ENCODE measurements around the gene THADA.
"Not testable (repeated sequence)": the region's sequence is repeated elsewhere in the genome, so short reads cannot be mapped to it uniquely, and the experiment has no call there.

Gene THADA

GRCh38 chr2:43209204-43209717 lies 386.6 kb downstream of the THADA start:
- DNase-seq (ENCODE audit: low spot score), result no peak

- DNase-seq (ENCODE audit: low spot score), result no peak
Measured at GRCh38 chr2:43207553-43208300, 388.1 kb downstream of the THADA start.

- no peak for DNase-seq (ENCODE audit: low spot score)
Measured at GRCh38 chr2:43206602-43207001, 389.2 kb downstream of the THADA start.

GRCh38 chr2:43203373-43203772 lies 392.5 kb downstream of the THADA start:
- DNase-seq (ENCODE audit: low spot score), result no peak

GRCh38 chr2:43202289-43202688 lies 393.5 kb downstream of the THADA start:
- no peak for DNase-seq (ENCODE audit: low spot score)

- DNase-seq (ENCODE audit: low spot score), result no peak
Measured at GRCh38 chr2:43201497-43201896, 394.3 kb downstream of the THADA start.

- no peak for DNase-seq (ENCODE audit: low spot score)
Measured at GRCh38 chr2:43201016-43201415, 394.8 kb downstream of the THADA start.

- no peak for DNase-seq (ENCODE audit: low spot score)
Measured at GRCh38 chr2:43199492-43200488, 396.0 kb downstream of the THADA start.

GRCh38 chr2:43198263-43198662 lies 397.6 kb downstream of the THADA start:
- DNase-seq (ENCODE audit: low spot score), result no peak

- DNase-seq (ENCODE audit: low spot score), result no peak
Measured at GRCh38 chr2:43197588-43197896, 398.3 kb downstream of the THADA start.

GRCh38 chr2:43196768-43197587 lies 398.9 kb downstream of the THADA start:
- no peak for DNase-seq (ENCODE audit: low spot score)

- peak; percentile 73 for DNase-seq (ENCODE audit: low spot score)
Measured at GRCh38 chr2:43194121-43194869, 401.5 kb downstream of the THADA start.

GRCh38 chr2:43193652-43194120 lies 402.2 kb downstream of the THADA start:
- no peak for DNase-seq (ENCODE audit: low spot score)

- DNase-seq (ENCODE audit: low spot score), result no peak
Measured at GRCh38 chr2:43192744-43193651, 402.8 kb downstream of the THADA start.

- DNase-seq (ENCODE audit: low spot score), result no peak
Measured at GRCh38 chr2:43191947-43192516, 403.8 kb downstream of the THADA start.

- DNase-seq (ENCODE audit: low spot score), result no peak
Measured at GRCh38 chr2:43190311-43191052, 405.4 kb downstream of the THADA start.

GRCh38 chr2:43189861-43190260 lies 406.0 kb downstream of the THADA start:
- DNase-seq (ENCODE audit: low spot score), result not testable (repeated sequence)

GRCh38 chr2:43188561-43189386 lies 407.1 kb downstream of the THADA start:
- no peak for DNase-seq (ENCODE audit: low spot score)
